ENCODE data around the gene PGM1.

PGM1 gene

GRCh38 chr1:63691701-63692425 is 98.7 kb downstream of the PGM1 start:
- DNase-seq (ENCODE audit: low read depth in 2 of 2, low spot score in 1 of 2), result no peak

- no peak for DNase-seq (ENCODE audit: low read depth in 2 of 2, low spot score in 1 of 2)
These were observed 100.8 kb downstream of the PGM1 start for GRCh38 chr1:63693944-63694571.

GRCh38 chr1:63698001-63698838 is 105.0 kb downstream of the PGM1 start:
- no peak for DNase-seq (ENCODE audit: low read depth in 2 of 2, low spot score in 1 of 2)

GRCh38 chr1:63701187-63701586 is 108.0 kb downstream of the PGM1 start:
- DNase-seq (ENCODE audit: low read depth in 2 of 2, low spot score in 1 of 2), result no peak

GRCh38 chr1:63703701-63704107 is 110.5 kb downstream of the PGM1 start:
- no peak for DNase-seq (ENCODE audit: low read depth in 2 of 2, low spot score in 1 of 2)

- DNase-seq (ENCODE audit: low read depth in 2 of 2, low spot score in 1 of 2), result no peak
These were observed 111.2 kb downstream of the PGM1 start for GRCh38 chr1:63704443-63704842.

GRCh38 chr1:63705078-63705477 is 111.9 kb downstream of the PGM1 start:
- no peak for DNase-seq (ENCODE audit: low read depth in 2 of 2, low spot score in 1 of 2)

GRCh38 chr1:63709267-63709828 is 116.1 kb downstream of the PGM1 start:
- DNase-seq (ENCODE audit: low read depth in 2 of 2, low spot score in 1 of 2), result no peak
